Hypothalamus (tissue), 51 donors: ENCODE data around the gene SUN1.
"Not testable (repeated sequence)": the region's sequence is repeated elsewhere in the genome, so short reads cannot be mapped to it uniquely, and the experiment has no call there.

Source experiments
- DNase-seq, 51 donors: peaks; one replicate each; lab custom pipeline; 2025; lab: John Stamatoyannopoulos, UW

The SUN1 gene

GRCh38 chr7:803796-804195 lies 28.5 kb upstream of the SUN1 start:
- not testable (repeated sequence) for DNase-seq

- no peak for DNase-seq
Measured at GRCh38 chr7:805261-805660, 27.0 kb upstream of the SUN1 start.

- DNase-seq, result peak in 6 of 51 donors; percentile 13 to 31 (median 22)
Measured at GRCh38 chr7:815284-816216, 16.7 kb upstream of the SUN1 start.

GRCh38 chr7:816300-816750 lies 16.0 kb upstream of the SUN1 start:
- DNase-seq, result peak; percentile 14 to 99 (median 94)

- no peak for DNase-seq
Measured at GRCh38 chr7:816751-817671, 15.3 kb upstream of the SUN1 start.

- no peak for DNase-seq
Measured at GRCh38 chr7:818031-818699, 14.1 kb upstream of the SUN1 start.

- DNase-seq, result no peak
Measured at GRCh38 chr7:820341-820740, 11.9 kb upstream of the SUN1 start.

GRCh38 chr7:821688-822087 lies 10.6 kb upstream of the SUN1 start:
- no peak for DNase-seq

- no peak for DNase-seq
Measured at GRCh38 chr7:822692-823276, 9.5 kb upstream of the SUN1 start.

- DNase-seq, result no peak
Measured at GRCh38 chr7:823649-824048, 8.6 kb upstream of the SUN1 start.

- DNase-seq, result no peak
Measured at GRCh38 chr7:824081-824480, 8.2 kb upstream of the SUN1 start.

GRCh38 chr7:824664-825063 lies 7.6 kb upstream of the SUN1 start:
- DNase-seq, result no peak

GRCh38 chr7:825386-825785 lies 6.9 kb upstream of the SUN1 start:
- no peak for DNase-seq

- DNase-seq, result no peak
Measured at GRCh38 chr7:826230-826917, 5.9 kb upstream of the SUN1 start.

GRCh38 chr7:828793-829561 lies 3.3 kb upstream of the SUN1 start:
- no peak for DNase-seq

- DNase-seq, result no peak
Measured at GRCh38 chr7:830069-830468, 2.2 kb upstream of the SUN1 start.

- peak in 1 of 51 donors; percentile 48 for DNase-seq
Measured at GRCh38 chr7:831596-832166, 595 bp upstream of the SUN1 start.

GRCh38 chr7:832968-833424 lies 720 bp downstream of the SUN1 start:
- DNase-seq, result no peak
